Pancreas (tissue), 10 donors: ENCODE data around the gene XPO5. TPM values are rescaled to one million over a fixed set of nuclear protein-coding genes. Genes with fewer than 3 reads are reported as not detected.
"Not testable (repeated sequence)": the region's sequence is repeated elsewhere in the genome, so short reads cannot be mapped to it uniquely, and the experiment has no call there.

Experiments used
- ATAC-seq, 4 donors: fragments of 200-7000 bp; cut with Tn5 transposase; one replicate each; pipeline versions ENCODE4 v1.8.0 to v1.9.1; 2020; ENCODE audit warnings: mild to moderate bottlenecking in 4 of 4, moderate library complexity in 4 of 4
- DNase-seq, 6 donors: peaks; one replicate each; pipeline ENCODE4 v3.0.0-alpha.2; 2020
- FAIRE-seq: peaks from 2 replicates; lab custom pipeline; 2012; peaks lifted over from hg19 to GRCh38; lab: Jason Lieb, UNC
- H3K27ac ChIP-seq, 4 donors: fragments of 200-600 bp; sonication (generic); 1 replicate in 3 of 4; 2 replicates in 1 of 4; pipeline versions ENCODE4 v1.5.0 to v1.8.0; 2020
- H3K27me3 ChIP-seq, 4 donors: fragments of 200-600 bp; one replicate each; pipeline ENCODE4 v1.8.0; 2021
- H3K36me3 ChIP-seq, 3 donors: fragments of 200-600 bp; sonication (generic) in 1 of 3; one replicate each; pipeline versions ENCODE4 v1.5.0 to v1.8.0; 2020 to 2021
- H3K4me1 ChIP-seq, 3 donors: fragments of 200-600 bp; one replicate each; pipeline ENCODE4 v1.8.0; 2021
- H3K4me3 ChIP-seq, 4 donors: fragments of 200-600 bp; sonication (generic) in 2 of 4; one replicate each; pipeline versions ENCODE4 v1.5.0 to v1.8.0; 2020 to 2021
- H3K9me3 ChIP-seq, 4 donors: fragments of 200-600 bp; one replicate each; pipeline ENCODE4 v1.8.0; 2021
- WGBS, 2 donors: extraction: QIAGEN DNeasy Blood & Tissue Kit; methylation state at CpG; one replicate each; pipeline ENCODE4 v1.1.7; 2013; 5-methylcytosine and 5-hydroxymethylcytosine counted together
- intact Hi-C, 3 donors: fragments of 100-400 bp; cut with DNase I; formaldehyde crosslinking; loops; one replicate each; pipeline versions ENCODE4 v1.11.1 to v1.14.2; 2022
- polyA plus RNA-seq, 2 donors: library from polyadenylated mRNA; stranded (reverse); fragments of 200-250 nt; gene quantifications; one replicate each; pipeline ENCODE4 v1.2.3, GENCODE V29; 2013
- total RNA-seq, 6 donors: library from RNA; stranded (reverse); fragmentation: NEBNext Ultra II Directional in 4 of 6; extraction: Animal tissue kit (Norgen Biotek cat#: 25700) in 4 of 6; gene quantifications; one replicate each; pipeline versions ENCODE4 v1.2.1 to v1.2.4, GENCODE V29; 2021 to 2023
- TF ChIP-seq, protein P1 (sequence below), 4 donors: fragments of 200-600 bp; sonication (generic) in 3 of 4; IDR thresholded peaks; one replicate each; pipeline versions ENCODE4 v1.5.0 to v1.8.0; 2021; ENCODE audit warnings: antibody characterized with exemption in 4 of 4
- donor health status: healthy with polysubstance abuse.
- donor health status: DM: no; HTN: no; CAD: no; lungs with moderate emphysema.
- donor health status: DM: no; HTN: no; CAD: no.
- donor health status: control.
- donor health status: control.
- donor health status: Bipolar disorder and iron deficiency.
- donor health status: DM: yes; HTN: yes; CAD: no.
- donor health status: DM: no; HTN: no; CAD: no.
- donor health status: DM: no; HTN: no; CAD: no.
- donor health status: DM: yes; HTN: yes; CAD: no.

The XPO5 gene
- total and polyA plus RNA-seq, 8 donors: 13.6 to 25.7 (median 20.6) TPM

DNA sequence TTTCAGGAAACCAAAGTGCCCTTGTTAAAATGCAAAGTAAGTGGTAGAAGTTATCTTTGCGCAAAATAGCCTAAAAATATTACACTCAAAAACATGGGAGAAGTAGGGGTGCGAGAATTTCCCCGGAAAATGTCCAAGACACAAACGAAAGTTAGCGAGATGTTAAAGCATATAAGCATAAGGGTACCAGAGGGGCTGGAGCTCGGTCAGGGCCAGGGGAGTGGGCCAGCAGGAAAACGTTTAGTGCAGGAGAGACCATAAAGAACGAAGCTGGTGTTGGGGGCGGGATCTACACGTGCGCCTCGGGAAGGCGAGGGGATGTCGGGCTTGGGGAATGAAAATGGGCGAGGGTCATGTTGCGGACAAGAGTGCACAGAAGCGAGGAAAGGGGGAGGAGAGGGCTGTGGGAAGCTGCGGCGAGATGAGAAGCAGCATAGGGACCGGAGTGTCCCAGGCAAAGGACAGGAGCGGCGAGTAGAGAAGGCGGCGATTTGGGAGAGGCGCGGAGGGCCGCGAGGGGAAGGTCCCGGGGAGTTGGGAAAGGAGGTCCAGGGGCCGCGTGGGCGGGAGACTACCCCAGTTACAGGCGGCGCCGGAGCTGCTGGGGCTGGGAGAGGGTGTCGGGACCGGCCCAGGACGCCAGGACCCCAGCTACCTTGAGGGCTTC is 600 bp downstream of the XPO5 start:
- DNase-seq (peak in 2 of 6 donors; percentile 16 to 74), ATAC-seq (peak; percentile 46 to 56 (median 50)), FAIRE-seq (no peak)
- intact Hi-C loops: no loop called here
- H3K4me3 ChIP-seq: peak overlapping the region; percentile 83 to 100 (median 90)
- TF ChIP-seq, protein P1, sequence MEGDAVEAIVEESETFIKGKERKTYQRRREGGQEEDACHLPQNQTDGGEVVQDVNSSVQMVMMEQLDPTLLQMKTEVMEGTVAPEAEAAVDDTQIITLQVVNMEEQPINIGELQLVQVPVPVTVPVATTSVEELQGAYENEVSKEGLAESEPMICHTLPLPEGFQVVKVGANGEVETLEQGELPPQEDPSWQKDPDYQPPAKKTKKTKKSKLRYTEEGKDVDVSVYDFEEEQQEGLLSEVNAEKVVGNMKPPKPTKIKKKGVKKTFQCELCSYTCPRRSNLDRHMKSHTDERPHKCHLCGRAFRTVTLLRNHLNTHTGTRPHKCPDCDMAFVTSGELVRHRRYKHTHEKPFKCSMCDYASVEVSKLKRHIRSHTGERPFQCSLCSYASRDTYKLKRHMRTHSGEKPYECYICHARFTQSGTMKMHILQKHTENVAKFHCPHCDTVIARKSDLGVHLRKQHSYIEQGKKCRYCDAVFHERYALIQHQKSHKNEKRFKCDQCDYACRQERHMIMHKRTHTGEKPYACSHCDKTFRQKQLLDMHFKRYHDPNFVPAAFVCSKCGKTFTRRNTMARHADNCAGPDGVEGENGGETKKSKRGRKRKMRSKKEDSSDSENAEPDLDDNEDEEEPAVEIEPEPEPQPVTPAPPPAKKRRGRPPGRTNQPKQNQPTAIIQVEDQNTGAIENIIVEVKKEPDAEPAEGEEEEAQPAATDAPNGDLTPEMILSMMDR (IDR thresholded peaks at IDR 0.05): no peak
- H3K9me3 ChIP-seq: no peaks in the 10 kb centered on the region
- WGBS, 2 donors: 0% methylated on average over 38 of the region's 38 CpGs
- H3K4me1 ChIP-seq: peaks cover 0 to 20% (median 16%) of the 10 kb centered on the region in 3 donors
- peaks cover 0 to 19% (median 0%) of the 10 kb centered on the region in 3 donors for H3K36me3 ChIP-seq
- H3K27ac ChIP-seq: peak overlapping the region in 2 of 4 donors; percentile 9 to 34
- H3K27me3 ChIP-seq: no peaks in the 10 kb centered on the region

DNA sequence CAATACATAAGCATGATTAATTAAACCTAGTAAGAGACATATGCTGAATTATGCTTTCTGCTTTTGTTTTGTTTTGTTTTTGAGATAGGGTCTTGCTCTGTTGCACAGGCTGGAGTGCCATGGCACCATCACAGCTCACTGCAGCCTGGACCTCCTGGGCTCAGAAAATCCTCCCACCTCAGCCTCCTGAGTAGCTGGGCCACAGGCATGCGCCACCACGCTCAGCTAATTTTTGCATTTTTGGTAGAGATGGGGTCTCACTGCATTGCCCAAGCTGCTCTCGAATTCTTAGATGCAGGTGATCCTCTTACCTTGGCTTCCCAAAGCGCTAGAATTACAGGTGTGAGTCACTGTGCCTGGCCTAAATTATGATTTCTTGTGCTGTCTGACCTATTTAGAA is 3.8 kb downstream of the XPO5 start:
- WGBS, 2 donors: 95 to 100% methylated on average over 4 of the region's 4 CpGs
- TF ChIP-seq, protein P1 (IDR thresholded peaks at IDR 0.05): no peak
- Histone ChIP-seq H3K4me3 (no peak overlapping the region), H3K36me3 (peaks cover 0 to 48% (median 9%) of the 10 kb centered on the region in 3 donors), H3K27ac (no peak overlapping the region), H3K27me3 (no peaks in the 10 kb centered on the region), H3K4me1 (peaks cover 0 to 12% (median 10%) of the 10 kb centered on the region in 3 donors), H3K9me3 (no peaks in the 10 kb centered on the region)
- intact Hi-C loops: no loop called here
- no peak for DNase-seq
- ATAC-seq: no peak
- FAIRE-seq: no peak

DNA sequence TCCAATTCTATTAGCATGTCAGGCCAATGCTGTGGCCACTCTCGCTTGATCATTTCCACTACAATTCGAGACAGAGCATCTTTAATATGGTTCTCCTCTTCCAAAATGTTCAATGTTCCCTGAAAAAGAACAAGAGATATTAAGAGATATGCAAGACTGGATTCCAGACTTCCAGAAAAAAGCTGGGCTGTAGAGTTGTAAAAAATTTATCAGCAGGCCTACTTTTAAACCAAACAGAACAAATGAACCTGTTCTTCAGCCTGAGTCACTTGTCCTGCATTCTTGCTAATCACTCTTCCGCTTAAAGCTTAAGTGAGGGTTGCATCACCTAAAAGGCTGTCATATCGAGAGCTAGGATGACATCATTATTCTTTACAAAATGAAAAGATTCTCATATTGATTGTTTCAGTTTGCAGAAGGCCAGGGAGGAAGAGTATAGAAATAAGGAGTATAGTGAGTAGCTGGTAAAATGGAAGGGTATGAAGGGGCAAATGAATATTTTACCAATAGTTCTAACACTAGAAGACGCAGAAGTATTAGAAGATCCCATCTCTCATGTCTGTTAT is 4.9 kb downstream of the XPO5 start:
- peaks cover 0 to 57% (median 12%) of the 10 kb centered on the region in 3 donors for H3K36me3 ChIP-seq
- DNase-seq: no peak
- TF ChIP-seq, protein P1 (IDR thresholded peaks at IDR 0.05): no peak
- H3K4me3 ChIP-seq: no peak overlapping the region
- intact Hi-C loops: no loop called here
- H3K27ac ChIP-seq: no peak overlapping the region
- H3K9me3 ChIP-seq: no peaks in the 10 kb centered on the region
- 84 to 88% methylated on average over 5 of the region's 5 CpGs for WGBS, 2 donors
- FAIRE-seq: no peak
- H3K27me3 ChIP-seq: no peaks in the 10 kb centered on the region
- H3K4me1 ChIP-seq: peaks cover 0 to 9% (median 7%) of the 10 kb centered on the region in 3 donors
- ATAC-seq: no peak

DNA sequence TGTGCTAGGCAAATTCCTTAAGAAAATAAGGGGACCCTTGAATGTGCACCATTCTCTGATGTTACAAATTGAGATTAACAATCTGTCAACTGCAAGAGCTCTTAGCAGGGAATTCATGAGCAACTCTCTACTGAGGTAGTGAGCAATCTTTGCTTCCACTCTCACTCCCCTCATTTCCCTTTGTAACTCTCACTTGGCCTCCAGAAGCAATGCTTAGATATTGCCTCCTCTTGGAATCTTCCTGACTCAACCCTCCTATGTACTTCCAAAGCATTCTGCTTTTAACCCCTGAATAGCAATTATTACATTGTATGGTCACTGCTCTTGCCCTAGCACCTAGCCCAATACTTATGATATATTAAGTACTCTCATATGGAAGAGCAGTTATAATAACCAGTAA is 16.5 kb downstream of the XPO5 start:
- no peak for ATAC-seq
- Histone ChIP-seq H3K27ac (no peak overlapping the region), H3K27me3 (no peaks in the 10 kb centered on the region), H3K4me3 (no peak overlapping the region), H3K36me3 (peaks cover 3 to 82% (median 18%) of the 10 kb centered on the region in 3 donors), H3K9me3 (no peaks in the 10 kb centered on the region), H3K4me1 (no peaks in the 10 kb centered on the region)
- TF ChIP-seq, protein P1 (IDR thresholded peaks at IDR 0.05): no peak
- intact Hi-C loops: no loop called here
- FAIRE-seq: no peak
- no peak for DNase-seq

DNA sequence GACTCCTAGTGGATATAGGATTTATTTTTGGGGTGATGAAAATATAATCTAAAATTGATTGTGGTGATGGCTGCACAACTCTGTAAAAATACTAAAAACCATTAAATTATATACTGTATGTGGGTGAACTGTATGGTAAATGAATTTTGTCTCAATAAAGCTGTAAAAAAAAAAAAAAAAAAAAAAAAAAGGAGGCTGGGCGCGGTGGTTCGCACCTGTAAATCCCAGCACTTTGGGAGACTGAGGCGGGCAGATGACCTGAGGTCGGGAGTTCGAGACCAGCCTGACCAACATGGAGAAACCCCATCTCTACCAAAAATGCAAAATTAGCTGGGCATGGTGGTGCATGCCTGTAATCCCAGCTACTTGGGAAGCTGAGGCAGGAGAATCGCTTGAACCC is 18.2 kb downstream of the XPO5 start:
- H3K27ac ChIP-seq, intact Hi-C loops, H3K4me3 ChIP-seq, FAIRE-seq, DNase-seq, H3K27me3 ChIP-seq, H3K4me1 ChIP-seq, H3K9me3 ChIP-seq, ATAC-seq: not testable (repeated sequence)
- H3K36me3 ChIP-seq: peaks cover 3 to 74% (median 15%) of the 10 kb centered on the region in 3 donors
- WGBS, 2 donors: 90 to 96% methylated on average over 6 to 7 of the region's 7 CpGs
